RWPE1 (cell line): Measurements from ENCODE around the gene MYH6.

ENCODE experiments used
- CTCF ChIA-PET: fragments of 350-600 bp; sonication (Branson Sonifier 250); formaldehyde crosslinking; extraction: SDS; loops from one replicate; lab custom pipeline; 2021; lab: Yijun Ruan, JAX
- POLR2A ChIA-PET: fragments of 400-600 bp; formaldehyde crosslinking; extraction: SDS; loops from one replicate; lab custom pipeline; 2020; ENCODE audit warnings: antibody characterized with exemption; ENCODE audit not compliant: low non-redundant PET; lab: Yijun Ruan, JAX
- DNase-seq: peaks from one replicate; pipeline ENCODE4 v3.0.0; 2012; ENCODE audit warnings: low spot score
- H3K27ac ChIP-seq: fragments of 450-650 bp; 2 replicates; pipeline ENCODE4 v1.5.1; 2017
- TF ChIP-seq, protein P1 (sequence below): fragments of 450-650 bp; conservative IDR thresholded peaks from 2 replicates; pipeline ENCODE4 v1.5.1; 2017; ENCODE audit warnings: low read depth, mild to moderate bottlenecking

The MYH6 gene

DNA sequence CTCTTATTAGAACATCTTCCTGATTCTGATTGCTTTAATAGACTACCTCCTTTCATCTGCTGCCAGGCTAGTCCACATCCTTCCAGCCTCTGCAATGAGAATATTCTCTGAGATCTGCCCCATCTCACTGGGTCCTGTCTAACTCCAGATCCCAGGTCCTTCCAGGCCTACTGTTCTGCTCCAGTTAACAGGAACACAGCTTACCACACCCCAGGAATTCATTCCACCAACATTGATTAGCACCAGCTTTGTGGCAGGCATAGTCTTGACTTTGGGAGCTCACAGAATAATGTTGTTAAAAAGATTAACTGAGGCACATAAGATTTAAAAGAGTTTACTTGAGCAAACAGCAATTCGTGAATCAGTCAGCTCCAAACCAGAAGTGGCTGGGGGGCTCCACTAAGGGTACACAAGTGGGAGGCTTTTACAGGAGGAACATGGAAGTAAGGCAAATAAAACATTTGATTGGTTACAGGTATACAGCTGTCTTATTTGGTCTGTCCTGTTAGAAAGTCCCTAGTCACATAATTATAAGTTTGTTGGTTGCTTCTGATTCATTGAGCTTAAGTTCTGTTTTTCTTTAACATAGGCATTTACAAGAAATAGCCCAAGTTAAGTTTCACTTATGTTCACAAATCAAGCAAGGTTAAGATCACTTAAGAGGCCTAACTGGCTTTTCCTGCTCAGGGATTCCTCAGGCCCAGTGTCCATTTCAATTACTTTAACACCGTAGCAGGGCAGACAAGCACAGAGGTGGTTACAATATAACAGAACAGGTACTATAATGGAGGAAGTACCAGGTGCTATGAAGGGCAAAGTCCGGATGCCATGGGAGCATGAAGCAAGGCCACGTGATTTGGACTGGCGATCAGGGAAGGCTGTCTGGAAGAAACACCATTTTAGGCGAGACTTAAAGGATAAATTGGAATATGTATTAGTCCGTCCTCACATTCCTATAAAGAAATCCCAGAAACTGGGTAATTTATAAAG lies 39.6 kb upstream of the MYH6 start:
- CTCF ChIA-PET: no interaction called here
- no peak overlapping the region for H3K27ac ChIP-seq
- DNase-seq: no peak
- TF ChIP-seq, protein P1, sequence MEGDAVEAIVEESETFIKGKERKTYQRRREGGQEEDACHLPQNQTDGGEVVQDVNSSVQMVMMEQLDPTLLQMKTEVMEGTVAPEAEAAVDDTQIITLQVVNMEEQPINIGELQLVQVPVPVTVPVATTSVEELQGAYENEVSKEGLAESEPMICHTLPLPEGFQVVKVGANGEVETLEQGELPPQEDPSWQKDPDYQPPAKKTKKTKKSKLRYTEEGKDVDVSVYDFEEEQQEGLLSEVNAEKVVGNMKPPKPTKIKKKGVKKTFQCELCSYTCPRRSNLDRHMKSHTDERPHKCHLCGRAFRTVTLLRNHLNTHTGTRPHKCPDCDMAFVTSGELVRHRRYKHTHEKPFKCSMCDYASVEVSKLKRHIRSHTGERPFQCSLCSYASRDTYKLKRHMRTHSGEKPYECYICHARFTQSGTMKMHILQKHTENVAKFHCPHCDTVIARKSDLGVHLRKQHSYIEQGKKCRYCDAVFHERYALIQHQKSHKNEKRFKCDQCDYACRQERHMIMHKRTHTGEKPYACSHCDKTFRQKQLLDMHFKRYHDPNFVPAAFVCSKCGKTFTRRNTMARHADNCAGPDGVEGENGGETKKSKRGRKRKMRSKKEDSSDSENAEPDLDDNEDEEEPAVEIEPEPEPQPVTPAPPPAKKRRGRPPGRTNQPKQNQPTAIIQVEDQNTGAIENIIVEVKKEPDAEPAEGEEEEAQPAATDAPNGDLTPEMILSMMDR: no peak
- POLR2A ChIA-PET: no interaction called here

- CTCF ChIA-PET: no interaction called here
- TF ChIP-seq, protein P1: no peak
- DNase-seq: no peak
- no peak overlapping the region for H3K27ac ChIP-seq
- POLR2A ChIA-PET: no interaction called here
Observed at GRCh38 chr14:23446291-23446851, 38.3 kb upstream of the MYH6 start.

DNA sequence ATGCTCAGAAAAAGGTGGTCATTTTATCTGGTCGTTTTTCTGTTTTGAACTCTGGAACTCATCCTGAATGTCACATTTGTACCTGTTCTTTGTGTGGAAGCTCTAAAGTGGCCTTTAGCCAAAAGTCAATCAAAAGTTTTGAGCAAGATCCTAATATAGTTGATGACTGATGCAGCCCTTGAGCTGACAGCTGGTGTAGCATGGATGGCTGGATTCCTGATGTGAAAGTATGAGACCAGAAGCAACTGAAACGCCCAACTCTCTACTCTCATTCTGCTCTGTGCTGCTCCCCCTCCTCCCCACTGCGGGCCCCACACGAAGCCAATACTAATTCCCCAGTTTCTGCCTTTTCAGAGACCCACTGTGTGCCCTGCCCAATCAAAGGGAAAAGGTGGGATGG lies 37.7 kb upstream of the MYH6 start:
- no peak for DNase-seq
- TF ChIP-seq, protein P1: no peak
- POLR2A ChIA-PET: no interaction called here
- no peak overlapping the region for H3K27ac ChIP-seq
- CTCF ChIA-PET: interaction anchor here (0.7 kb wide), 1 partner anchor 63 kb away, joined by 3 read pairs; no protein-coding TSS in a partner anchor

GRCh38 chr14:23444314-23444713 lies 36.2 kb upstream of the MYH6 start:
- POLR2A ChIA-PET: no interaction called here
- no peak for DNase-seq
- no peak overlapping the region for H3K27ac ChIP-seq
- TF ChIP-seq, protein P1: no peak
- CTCF ChIA-PET: interaction anchor here (0.5 to 0.6 kb wide), 2 partner anchors 34 to 84 kb away, joined by 3 to 5 read pairs; no protein-coding TSS in a partner anchor

- CTCF ChIA-PET: interaction anchor here (0.5 to 0.6 kb wide), 3 partner anchors 35 to 993 kb away, joined by 3 to 5 read pairs (median 3); no protein-coding TSS in a partner anchor
- TF ChIP-seq, protein P1: no peak
- DNase-seq: no peak
- POLR2A ChIA-PET: no interaction called here
- no peak overlapping the region for H3K27ac ChIP-seq
Observed at GRCh38 chr14:23443881-23444280, 35.8 kb upstream of the MYH6 start.

DNA sequence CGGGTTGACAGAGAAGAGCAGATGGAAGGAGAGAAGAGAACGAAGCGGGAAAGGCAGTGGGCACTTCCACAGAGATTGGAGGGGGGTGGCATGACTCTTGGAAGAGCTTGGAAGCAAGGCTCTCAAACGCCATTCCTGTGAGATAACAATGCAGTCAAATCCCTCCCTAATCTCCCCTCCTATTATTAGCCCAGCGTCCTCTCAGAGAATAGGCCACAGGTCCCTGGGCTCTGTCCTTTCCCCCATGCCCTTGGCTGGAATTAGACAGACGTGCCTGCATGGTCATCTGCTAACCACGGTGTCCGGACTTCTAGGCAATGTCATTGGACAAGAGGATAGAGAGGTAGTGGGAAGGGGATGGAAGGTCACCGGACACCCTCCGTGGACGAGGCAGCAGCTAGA lies 35.3 kb upstream of the MYH6 start:
- no peak overlapping the region for H3K27ac ChIP-seq
- TF ChIP-seq, protein P1: no peak
- DNase-seq: no peak
- ChIA-PET CTCF (interaction anchor here (0.6 kb wide), 1 partner anchor 993 kb away, joined by 3 read pairs; no protein-coding TSS in a partner anchor), POLR2A (no interaction called here)
